Measurements from ENCODE around the gene VSIG10L2. TPM values are rescaled to one million over a fixed set of nuclear protein-coding genes. Genes with fewer than 3 reads are reported as not detected.

VSIG10L2 gene
- total RNA-seq, 1 experiment from 2014 or later = not detected

DNA sequence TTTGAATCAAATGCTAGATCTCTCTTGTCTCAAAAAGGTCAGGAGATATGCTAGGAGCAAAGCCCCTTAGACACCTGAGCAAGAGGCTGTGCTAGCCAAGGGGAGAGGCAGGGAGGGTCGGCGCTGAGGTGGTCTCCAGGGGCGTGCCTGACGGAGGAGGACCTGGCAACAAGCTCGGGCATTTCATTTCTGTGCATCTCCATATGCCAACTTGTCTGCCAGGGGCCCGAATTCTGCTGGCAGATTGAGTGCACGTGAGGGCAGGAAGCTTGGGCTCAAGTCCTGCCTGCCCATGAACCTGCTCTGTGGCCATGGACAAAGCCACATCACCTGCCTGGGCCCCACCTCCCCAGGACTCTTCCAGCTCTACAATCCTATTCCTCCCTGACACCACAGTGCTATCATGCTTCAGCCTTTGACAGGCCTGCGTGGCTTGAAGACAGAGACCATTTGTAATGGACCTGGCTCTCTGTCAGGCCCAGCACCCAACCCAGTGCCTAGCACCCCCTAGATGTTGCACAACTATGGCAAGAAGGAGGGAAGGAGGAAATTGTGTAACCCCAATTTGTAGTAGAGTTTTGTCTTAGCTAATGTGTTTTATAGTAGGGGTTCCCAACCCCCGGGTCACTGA lies 16.3 kb upstream of the VSIG10L2 start:
- no peaks in the 10 kb centered on the region for H4K20me1 ChIP-seq (ENCODE audit: insufficient read depth)
- H3K36me3 ChIP-seq (ENCODE audit: low read depth) = no peaks in the 10 kb centered on the region
- H3K27ac ChIP-seq = no peak overlapping the region
- ChIA-PET CTCF (no interaction called here), POLR2A (ENCODE audit: unreplicated experiment) (no interaction called here)
- no peak overlapping the region for H2AFZ ChIP-seq
- H3K4me2 ChIP-seq = no peak overlapping the region
- H3K9me3 ChIP-seq (ENCODE audit: insufficient read depth, low read depth) = no peaks in the 10 kb centered on the region
- no TSS peak for BruUV-seq (replicated peaks)
- no peak overlapping the region for H3K4me3 ChIP-seq
- peaks cover 9% of the 10 kb centered on the region; the same call in 1 of the 2 replicates for H3K27me3 ChIP-seq (ENCODE audit: insufficient read depth, low read depth)
- no peaks in the 10 kb centered on the region for H3K9me2 ChIP-seq (ENCODE audit: insufficient read depth)
- intact Hi-C loops (cut with micrococcal nuclease; ENCODE audit: unreplicated experiment) = loop anchor here (10.0 kb wide), 2 partner anchors 335 to 375 kb away; partner anchors contain the start of genes DCPS, FOXRED1 and SRPRA
- no peaks in the 10 kb centered on the region for H3K79me2 ChIP-seq (ENCODE audit: low read depth)
- H3F3A ChIP-seq (ENCODE audit: insufficient read depth, low read depth) = no peaks in the 10 kb centered on the region
- DNase-seq = no peak
- no peaks in the 10 kb centered on the region for H3K4me1 ChIP-seq (replicated peaks; ENCODE audit: insufficient read depth)
- TF ChIP-seq EZH2 (IDR thresholded peaks at IDR 0.05; ENCODE audit: low read depth) = no peak
- TF ChIP-seq, protein P1, sequence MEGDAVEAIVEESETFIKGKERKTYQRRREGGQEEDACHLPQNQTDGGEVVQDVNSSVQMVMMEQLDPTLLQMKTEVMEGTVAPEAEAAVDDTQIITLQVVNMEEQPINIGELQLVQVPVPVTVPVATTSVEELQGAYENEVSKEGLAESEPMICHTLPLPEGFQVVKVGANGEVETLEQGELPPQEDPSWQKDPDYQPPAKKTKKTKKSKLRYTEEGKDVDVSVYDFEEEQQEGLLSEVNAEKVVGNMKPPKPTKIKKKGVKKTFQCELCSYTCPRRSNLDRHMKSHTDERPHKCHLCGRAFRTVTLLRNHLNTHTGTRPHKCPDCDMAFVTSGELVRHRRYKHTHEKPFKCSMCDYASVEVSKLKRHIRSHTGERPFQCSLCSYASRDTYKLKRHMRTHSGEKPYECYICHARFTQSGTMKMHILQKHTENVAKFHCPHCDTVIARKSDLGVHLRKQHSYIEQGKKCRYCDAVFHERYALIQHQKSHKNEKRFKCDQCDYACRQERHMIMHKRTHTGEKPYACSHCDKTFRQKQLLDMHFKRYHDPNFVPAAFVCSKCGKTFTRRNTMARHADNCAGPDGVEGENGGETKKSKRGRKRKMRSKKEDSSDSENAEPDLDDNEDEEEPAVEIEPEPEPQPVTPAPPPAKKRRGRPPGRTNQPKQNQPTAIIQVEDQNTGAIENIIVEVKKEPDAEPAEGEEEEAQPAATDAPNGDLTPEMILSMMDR (conservative IDR thresholded peaks at IDR 0.05) = no peak

DNA sequence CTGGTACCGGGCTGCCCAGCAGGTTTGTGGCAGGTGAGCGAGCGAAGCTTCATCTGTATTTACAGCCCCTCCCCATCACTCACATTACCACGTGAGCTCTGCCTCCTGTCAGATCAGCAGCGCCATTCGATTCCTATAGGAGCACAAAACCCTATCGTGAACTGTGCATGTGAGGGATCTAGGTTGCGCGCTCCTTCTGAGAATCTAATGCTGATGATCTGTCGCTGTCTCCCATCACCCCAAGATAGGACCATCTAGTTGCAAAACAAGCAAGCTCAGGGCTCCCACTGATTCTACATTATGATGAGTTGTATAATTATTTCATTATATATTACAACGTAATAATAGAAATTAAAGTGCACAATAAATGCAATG lies 15.8 kb upstream of the VSIG10L2 start:
- Histone ChIP-seq H3K4me1 (replicated peaks; ENCODE audit: insufficient read depth) (no peaks in the 10 kb centered on the region), H3K36me3 (ENCODE audit: low read depth) (no peaks in the 10 kb centered on the region), H3K79me2 (ENCODE audit: low read depth) (no peaks in the 10 kb centered on the region), H3K9me3 (ENCODE audit: insufficient read depth, low read depth) (no peaks in the 10 kb centered on the region), H3K27me3 (ENCODE audit: insufficient read depth, low read depth) (peaks cover 9% of the 10 kb centered on the region; the same call in 1 of the 2 replicates), H3K4me3 (no peak overlapping the region), H2AFZ (no peak overlapping the region), H4K20me1 (ENCODE audit: insufficient read depth) (no peaks in the 10 kb centered on the region), H3K9me2 (ENCODE audit: insufficient read depth) (no peaks in the 10 kb centered on the region), H3F3A (ENCODE audit: insufficient read depth, low read depth) (no peaks in the 10 kb centered on the region), H3K4me2 (no peak overlapping the region), H3K27ac (no peak overlapping the region)
- TF ChIP-seq, protein P1 (conservative IDR thresholded peaks at IDR 0.05) = no peak
- TF ChIP-seq EZH2 (IDR thresholded peaks at IDR 0.05; ENCODE audit: low read depth) = no peak
- no TSS peak for BruUV-seq (replicated peaks)
- CTCF ChIA-PET = no interaction called here
- POLR2A ChIA-PET (ENCODE audit: unreplicated experiment) = no interaction called here
- intact Hi-C loops (cut with micrococcal nuclease; ENCODE audit: unreplicated experiment) = no loop called here
- no peak for DNase-seq

DNA sequence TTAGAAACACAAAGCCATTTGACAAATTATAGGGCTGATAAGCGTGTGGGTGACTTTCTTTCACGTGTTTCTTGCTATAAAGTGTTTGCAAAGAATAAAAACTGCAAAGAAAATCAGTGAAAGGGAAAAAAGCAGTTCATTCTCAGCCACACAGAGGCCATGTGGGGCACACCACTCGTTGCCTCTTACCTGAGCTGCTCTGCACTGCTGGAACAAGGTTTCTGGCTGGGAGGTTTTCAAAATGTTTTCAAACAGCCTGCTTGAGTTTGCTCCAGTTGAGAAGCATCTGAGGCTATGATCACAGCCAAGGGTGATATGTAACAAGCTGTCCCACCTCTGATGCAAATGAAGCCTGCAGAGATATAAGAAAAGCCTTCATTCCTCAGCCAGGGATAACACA lies 14.7 kb upstream of the VSIG10L2 start:
- ChIA-PET POLR2A (ENCODE audit: unreplicated experiment) (no interaction called here), CTCF (no interaction called here)
- no peaks in the 10 kb centered on the region for H3K4me1 ChIP-seq (replicated peaks; ENCODE audit: insufficient read depth)
- H3K36me3 ChIP-seq (ENCODE audit: low read depth) = no peaks in the 10 kb centered on the region
- no TSS peak for BruUV-seq (replicated peaks)
- peaks cover 9% of the 10 kb centered on the region; the same call in 1 of the 2 replicates for H3K27me3 ChIP-seq (ENCODE audit: insufficient read depth, low read depth)
- H4K20me1 ChIP-seq (ENCODE audit: insufficient read depth) = no peaks in the 10 kb centered on the region
- no peak overlapping the region for H3K27ac ChIP-seq
- H3K4me2 ChIP-seq = no peak overlapping the region
- no peak overlapping the region for H3K4me3 ChIP-seq
- no peak for DNase-seq
- no peaks in the 10 kb centered on the region for H3K79me2 ChIP-seq (ENCODE audit: low read depth)
- H3F3A ChIP-seq (ENCODE audit: insufficient read depth, low read depth) = no peaks in the 10 kb centered on the region
- no peaks in the 10 kb centered on the region for H3K9me3 ChIP-seq (ENCODE audit: insufficient read depth, low read depth)
- intact Hi-C loops (cut with micrococcal nuclease; ENCODE audit: unreplicated experiment) = no loop called here
- no peak overlapping the region for H2AFZ ChIP-seq
- TF ChIP-seq EZH2 (IDR thresholded peaks at IDR 0.05; ENCODE audit: low read depth) = no peak
- TF ChIP-seq, protein P1 (conservative IDR thresholded peaks at IDR 0.05) = no peak
- H3K9me2 ChIP-seq (ENCODE audit: insufficient read depth) = no peaks in the 10 kb centered on the region
